MM.1S (cell line): ENCODE results near the gene HIP1.

Source experiments
- DNase-seq: peaks from one replicate; pipeline ENCODE4 v3.0.0-alpha.2; 2015
- H2AFZ ChIP-seq: fragments of 300-600 bp; sonication (generic); 2 replicates; pipeline ENCODE4 v1.6.0; 2016; ENCODE audit warnings: antibody characterized with exemption, low read length
- H3F3A ChIP-seq: fragments of 300-600 bp; sonication (generic); 2 replicates; pipeline ENCODE4 v1.6.1; 2016; ENCODE audit warnings: mild to moderate bottlenecking, antibody characterized with exemption, low read length, moderate library complexity, mixed read lengths; ENCODE audit not compliant: insufficient read depth
- H3K27ac ChIP-seq: fragments of 300-600 bp; sonication (generic); 2 replicates; pipeline ENCODE4 v1.5.1; 2016; ENCODE audit warnings: mild to moderate bottlenecking, low read length
- H3K27me3 ChIP-seq: fragments of 300-600 bp; sonication (generic); replicated peaks from 2 replicates; pipeline ENCODE4 v1.6.0; 2016; ENCODE audit warnings: low read length; ENCODE audit not compliant: insufficient read depth
- H3K36me3 ChIP-seq: fragments of 300-600 bp; sonication (generic); replicated peaks from 2 replicates; pipeline ENCODE4 v1.6.1; 2016; ENCODE audit warnings: mild to moderate bottlenecking, low read length, mixed read lengths; ENCODE audit not compliant: insufficient read depth
- H3K4me1 ChIP-seq: fragments of 300-600 bp; sonication (generic); 2 replicates; pipeline ENCODE4 v1.6.1; 2016; ENCODE audit warnings: low read length, mixed read lengths
- H3K4me2 ChIP-seq: fragments of 300-600 bp; sonication (generic); 2 replicates; pipeline ENCODE4 v1.6.0; 2016; ENCODE audit warnings: low read depth, low read length
- H3K4me3 ChIP-seq: fragments of 300-600 bp; sonication (generic); 2 replicates; pipeline ENCODE4 v1.5.1; 2016; ENCODE audit warnings: low read length, mixed read lengths
- H3K79me2 ChIP-seq: fragments of 300-600 bp; sonication (generic); 2 replicates; pipeline ENCODE4 v1.6.1; 2016; ENCODE audit warnings: mixed run types, low read length, mixed read lengths
- H3K9ac ChIP-seq: fragments of 300-600 bp; sonication (generic); 2 replicates; pipeline ENCODE4 v1.6.1; 2016; ENCODE audit warnings: low read length, mixed read lengths
- H3K9me2 ChIP-seq: fragments of 300-600 bp; sonication (generic); replicated peaks from 2 replicates; pipeline ENCODE4 v1.6.1; 2016; ENCODE audit warnings: mild to moderate bottlenecking, low read length, mixed read lengths; ENCODE audit not compliant: insufficient read depth
- H3K9me3 ChIP-seq: fragments of 300-600 bp; sonication (generic); replicated peaks from 2 replicates; pipeline ENCODE4 v1.6.1; 2016; ENCODE audit warnings: mild to moderate bottlenecking, low read length, mixed read lengths; ENCODE audit not compliant: insufficient read depth
- H4K20me1 ChIP-seq: fragments of 300-600 bp; sonication (generic); 2 replicates; pipeline ENCODE4 v1.6.1; 2016; ENCODE audit warnings: mild to moderate bottlenecking, low read length, moderate library complexity, mixed read lengths; ENCODE audit not compliant: insufficient read depth
- CTCF ChIP-seq: fragments of 300-600 bp; sonication (generic); IDR thresholded peaks from 2 replicates; pipeline ENCODE4 v1.5.1; 2016; ENCODE audit warnings: antibody characterized with exemption, low read length, mixed read lengths
- EZH2 ChIP-seq: fragments of 300-600 bp; sonication (generic); optimal IDR thresholded peaks from 2 replicates; pipeline ENCODE3; 2017; ENCODE audit warnings: low read depth, mild to moderate bottlenecking, antibody characterized with exemption, low read length, mixed read lengths
- EZH2phosphoT487 ChIP-seq: fragments of 300-600 bp; sonication (generic); IDR thresholded peaks from 2 replicates; pipeline ENCODE4 v1.6.1; 2018; ENCODE audit warnings: antibody characterized with exemption, low read length

The HIP1 gene

DNA sequence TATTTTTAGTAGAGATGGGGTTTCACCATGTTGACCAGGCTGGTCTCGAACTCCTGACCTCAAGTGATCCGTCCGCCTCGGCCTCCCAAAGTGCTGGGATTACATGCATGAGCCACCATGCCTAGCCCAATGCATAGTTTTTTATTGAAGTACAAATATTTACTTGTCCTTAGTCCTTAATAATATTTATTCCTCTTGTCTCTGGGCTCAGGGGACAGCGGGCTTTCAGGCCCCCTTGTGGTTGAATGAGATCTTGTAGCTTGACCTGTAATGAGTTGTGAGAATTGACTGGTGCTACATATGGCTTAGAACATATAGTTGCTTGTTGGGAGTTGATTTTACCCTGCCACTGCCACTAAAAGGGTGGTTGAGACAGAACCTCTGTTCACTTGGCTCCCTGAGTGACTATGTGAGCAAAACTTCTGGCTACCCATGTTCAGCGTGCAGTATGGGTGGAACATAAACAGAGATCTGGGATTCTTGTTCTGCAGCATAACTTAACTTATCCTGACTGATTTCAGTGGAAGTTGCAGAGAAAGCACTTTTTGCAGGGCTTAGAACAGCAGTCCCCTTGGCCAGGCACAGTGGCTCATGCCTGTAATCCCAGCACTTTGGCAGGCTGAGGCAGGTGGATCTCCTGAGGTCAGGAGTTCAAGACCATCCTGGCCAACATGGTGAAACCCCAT lies 18.4 kb upstream of the HIP1 start:
- Histone ChIP-seq H3K4me2 (no peak overlapping the region), H3K79me2 (no peaks in the 10 kb centered on the region), H3K27me3 (no peaks in the 10 kb centered on the region), H3K9ac (no peak overlapping the region), H2AFZ (no peak overlapping the region), H3F3A (no peaks in the 10 kb centered on the region), H3K9me2 (no peaks in the 10 kb centered on the region), H3K9me3 (no peaks in the 10 kb centered on the region), H4K20me1 (no peaks in the 10 kb centered on the region), H3K36me3 (no peaks in the 10 kb centered on the region), H3K4me1 (no peaks in the 10 kb centered on the region), H3K4me3 (no peak overlapping the region), H3K27ac (no peak overlapping the region)
- peak; percentile 30 for DNase-seq
- TF ChIP-seq CTCF (peak; percentile 45), EZH2 (no peak)

GRCh38 chr7:75756206-75756990 lies 17.7 kb upstream of the HIP1 start:
- H3K4me2 ChIP-seq, result no peak overlapping the region
- no peaks in the 10 kb centered on the region for H3F3A ChIP-seq
- H3K79me2 ChIP-seq, result no peaks in the 10 kb centered on the region
- no peaks in the 10 kb centered on the region for H3K4me1 ChIP-seq
- H4K20me1 ChIP-seq, result no peaks in the 10 kb centered on the region
- no peak for TF ChIP-seq EZH2phosphoT487
- no peak for TF ChIP-seq EZH2
- TF ChIP-seq CTCF, result no peak
- H3K4me3 ChIP-seq, result no peak overlapping the region
- H3K27ac ChIP-seq, result no peak overlapping the region
- DNase-seq, result no peak
- no peak overlapping the region for H3K9ac ChIP-seq
- no peak overlapping the region for H2AFZ ChIP-seq
- no peaks in the 10 kb centered on the region for H3K36me3 ChIP-seq
- no peaks in the 10 kb centered on the region for H3K9me3 ChIP-seq
- no peaks in the 10 kb centered on the region for H3K27me3 ChIP-seq
- H3K9me2 ChIP-seq, result no peaks in the 10 kb centered on the region

DNA sequence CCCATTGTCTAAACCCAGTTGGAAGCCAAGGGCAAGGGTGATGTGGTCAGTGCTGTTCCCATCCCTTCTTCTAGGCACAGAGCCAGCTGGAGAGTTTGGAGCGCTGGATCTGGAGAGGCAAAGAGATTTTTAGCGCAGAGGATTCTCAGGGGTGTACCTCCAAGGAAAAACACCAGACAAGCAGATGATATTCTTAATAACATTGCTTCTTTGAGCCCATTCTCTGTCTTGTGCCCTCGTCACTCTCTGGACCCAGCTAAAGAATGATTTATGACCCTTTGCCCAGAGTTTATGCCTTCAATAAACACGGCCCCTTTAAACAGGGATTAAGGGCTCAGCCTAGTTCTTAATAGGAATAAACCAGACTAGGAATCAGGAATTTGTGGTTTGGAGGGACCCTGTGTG lies 4.7 kb upstream of the HIP1 start:
- Histone ChIP-seq H3K9me3 (no peaks in the 10 kb centered on the region), H3K27me3 (no peaks in the 10 kb centered on the region; the same call in 1 of the 2 replicates), H3K9ac (no peak overlapping the region), H3K79me2 (no peaks in the 10 kb centered on the region), H3K4me3 (no peak overlapping the region), H3K27ac (no peak overlapping the region), H3K4me2 (no peak overlapping the region), H3K36me3 (no peaks in the 10 kb centered on the region), H3F3A (peaks cover 9% of the 10 kb centered on the region), H3K9me2 (no peaks in the 10 kb centered on the region), H4K20me1 (no peaks in the 10 kb centered on the region), H2AFZ (no peak overlapping the region), H3K4me1 (no peaks in the 10 kb centered on the region)
- no peak for DNase-seq
- TF ChIP-seq EZH2phosphoT487 (no peak), CTCF (no peak), EZH2 (no peak)
